Stimulated activated naive CD4-positive, alpha-beta T cell treated with Interleukin-2 at 50 U/mL for 16 hours (primary cell): ENCODE measurements around the gene STON1.
"Not testable (repeated sequence)": the region's sequence is repeated elsewhere in the genome, so short reads cannot be mapped to it uniquely, and the experiment has no call there.

Source experiments
- DNase-seq: peaks from one replicate; lab custom pipeline; 2025; lab: John Stamatoyannopoulos, UW

The STON1 gene

GRCh38 chr2:48530033-48530811, at the start of gene STON1:
TSS of gene STON1 (plus strand) at chr2:48530154. CDS start at chr2:48580634, 50,480 bp downstream.
- DNase-seq = peak; percentile 16

GRCh38 chr2:48480526-48480925, 49.4 kb upstream of the STON1 start:
- no peak for DNase-seq

GRCh38 chr2:48482313-48482712, 47.6 kb upstream of the STON1 start:
- DNase-seq = no peak

- DNase-seq = no peak
Observed at GRCh38 chr2:48482769-48483168, 47.2 kb upstream of the STON1 start.

GRCh38 chr2:48483506-48483905, 46.4 kb upstream of the STON1 start:
- DNase-seq = no peak

GRCh38 chr2:48483916-48484315, 46.0 kb upstream of the STON1 start:
- no peak for DNase-seq

- no peak for DNase-seq
Observed at GRCh38 chr2:48488545-48488944, 41.4 kb upstream of the STON1 start.

GRCh38 chr2:48496849-48497248, 33.1 kb upstream of the STON1 start:
- no peak for DNase-seq

- DNase-seq = no peak
Observed at GRCh38 chr2:48504647-48505327, 25.2 kb upstream of the STON1 start.

GRCh38 chr2:48507111-48507510, 22.8 kb upstream of the STON1 start:
- DNase-seq = no peak

- no peak for DNase-seq
Observed at GRCh38 chr2:48508461-48509124, 21.4 kb upstream of the STON1 start.

GRCh38 chr2:48510329-48510728, 19.6 kb upstream of the STON1 start:
- DNase-seq = no peak

- no peak for DNase-seq
Observed at GRCh38 chr2:48511849-48512470, 18.0 kb upstream of the STON1 start.

- DNase-seq = no peak
Observed at GRCh38 chr2:48512571-48512970, 17.4 kb upstream of the STON1 start.

- no peak for DNase-seq
Observed at GRCh38 chr2:48514348-48515003, 15.5 kb upstream of the STON1 start.

GRCh38 chr2:48515513-48515985, 14.4 kb upstream of the STON1 start:
- DNase-seq = no peak

- DNase-seq = no peak
Observed at GRCh38 chr2:48519593-48519992, 10.4 kb upstream of the STON1 start.

GRCh38 chr2:48524756-48525155, 5.2 kb upstream of the STON1 start:
- DNase-seq = not testable (repeated sequence)

GRCh38 chr2:48525269-48525943, 4.5 kb upstream of the STON1 start:
- no peak for DNase-seq

GRCh38 chr2:48527226-48527885, 2.6 kb upstream of the STON1 start:
- DNase-seq = no peak

GRCh38 chr2:48528431-48528830, 1.5 kb upstream of the STON1 start:
- no peak for DNase-seq
